ENCODE results near the gene AKR1B1.

GRCh38 chr7:134483296-134483695 is 24.4 kb upstream of the AKR1B1 start:
- TF ChIP-seq CTCF (IDR thresholded peaks at IDR 0.05) (no peak), POLR2A (IDR thresholded peaks at IDR 0.05) (no peak)

Data from prostate gland (tissue), 2 donors.